Heart right ventricle (tissue), 16 donors: ENCODE data around the gene ELP5. TPM values are rescaled to one million over a fixed set of nuclear protein-coding genes. Genes with fewer than 3 reads are reported as not detected.

Experiments used
- ATAC-seq, 8 donors: fragments of 200-7000 bp; cut with Tn5 transposase; one replicate each; pipeline ENCODE4 v1.9.1; 2020; ENCODE audit warnings: mild to moderate bottlenecking in 8 of 8, moderate library complexity in 8 of 8, moderate number of reproducible peaks in 1 of 8
- DNase-seq, 2 donors: peaks; one replicate each; pipeline ENCODE4 v3.0.0-alpha.2; 2020
- H3K27ac ChIP-seq, 10 donors: fragments of 200-600 bp; sonication (generic) in 2 of 10; one replicate each; pipeline versions ENCODE4 v1.5.0 to v1.8.0; 2020 to 2022; ENCODE audit warnings: mild to moderate bottlenecking in 3 of 10
- H3K27me3 ChIP-seq, 7 donors: fragments of 200-600 bp; one replicate each; pipeline ENCODE4 v1.8.0; 2021 to 2022; ENCODE audit warnings: mild to moderate bottlenecking in 2 of 7
- H3K36me3 ChIP-seq, 9 donors: fragments of 200-600 bp; sonication (generic) in 1 of 9; one replicate each; pipeline versions ENCODE4 v1.5.0 to v1.8.0; 2020 to 2022; ENCODE audit warnings: mild to moderate bottlenecking in 2 of 9
- H3K4me1 ChIP-seq, 9 donors: fragments of 200-600 bp; sonication (generic) in 1 of 9; one replicate each; pipeline versions ENCODE4 v1.5.0 to v1.8.0; 2020 to 2022; ENCODE audit warnings: mild to moderate bottlenecking in 4 of 9
- H3K4me3 ChIP-seq, 10 donors: fragments of 200-600 bp; sonication (generic) in 2 of 10; one replicate each; pipeline versions ENCODE4 v1.5.0 to v1.8.0; 2020 to 2022; ENCODE audit warnings: mild to moderate bottlenecking in 7 of 10, moderate library complexity in 2 of 10
- H3K9me3 ChIP-seq, 11 donors: fragments of 200-600 bp in 10 of 11; sonication (generic) in 2 of 11; one replicate each; pipeline versions ENCODE4 v1.5.0 to v1.8.0; 2013 to 2022; ENCODE audit warnings: mild to moderate bottlenecking in 2 of 11, control low read depth in 1 of 11, moderate library complexity in 1 of 11
- WGBS, 2 donors: extraction: QIAGEN DNeasy Blood & Tissue Kit; methylation state at CpG; one replicate each; pipeline ENCODE4 v1.1.7; 2013; ENCODE audit warnings: inconsistent platforms in 1 of 2; 5-methylcytosine and 5-hydroxymethylcytosine counted together
- intact Hi-C, 10 donors: fragments of 100-400 bp; cut with DNase I; formaldehyde crosslinking; loops; one replicate each; pipeline versions ENCODE4 v1.11.1 to v1.14.2; 2022
- microRNA-seq, 2 donors: library from miRNA; unstranded; fragments of <30 nt; microRNA quantifications; one replicate each; pipeline ENCODE4 v1.2.0, GENCODE V29; 2021
- polyA plus RNA-seq, 2 donors: library from polyadenylated mRNA; stranded (reverse); fragments of 200-250 nt; gene quantifications; one replicate each; pipeline ENCODE4 v1.2.3, GENCODE V29; 2013
- total RNA-seq, 10 donors: library from RNA; stranded (reverse); fragmentation: NEBNext Ultra II Directional in 3 of 10; extraction: Animal tissue kit (Norgen Biotek cat#: 25700) in 3 of 10; gene quantifications; one replicate each; pipeline versions ENCODE4 v1.2.1 to v1.2.4, GENCODE V29; 2021 to 2023
- TF ChIP-seq, protein P1 (sequence below), 9 donors: fragments of 200-600 bp; sonication (generic) in 2 of 9; IDR thresholded peaks; one replicate each; pipeline versions ENCODE4 v1.5.0 to v1.8.0; 2021 to 2022; ENCODE audit warnings: antibody characterized with exemption in 9 of 9, mild to moderate bottlenecking in 5 of 9, moderate library complexity in 1 of 9
- donor health status: Arrhythmogenic right ventricular cardiomyopathy.
- donor health status: ischemic (EF 13 %, LVEDD 7.1; RV severe dilation, severe dysfunction).
- donor health status: healthy with polysubstance abuse.
- donor health status: DM: no; HTN: yes; CAD: no.
- donor health status: DM: no; HTN: no; CAD: no.
- donor health status: ischemic (EF 25% LVEDD 6.9; RV normal size, moderate dysfunction).
- donor health status: ischemic (EF 25% LVEDD 5.7; RV mildly dilated, moderate dysfunction).
- donor health status: healthy.
- donor health status: DM: yes; HTN: yes; CAD: no.
- donor health status: Ischemic cardiomyopathy.
- donor health status: ischemic (EF 35%, LVEDD 5.7; RV mildly dilated, moderate dysfunction).
- donor health status: nonischemic (EF 11% LVEDD 7.7; RV severe dilation, severe dysfunction).
- donor health status: DM: yes; HTN: yes; CAD: no.
- donor health status: PGD.
- donor health status: ischemic (EF 29% LVEDD 5.4; RV normal size, mild dysfunction).
- donor health status: nonischemic (EF 23%, LVEDD 6.1; RV moderate dilation, normal function).

Gene ELP5
- total and polyA plus RNA-seq, 12 donors, result 29.0 to 110 (median 52.1) TPM

DNA sequence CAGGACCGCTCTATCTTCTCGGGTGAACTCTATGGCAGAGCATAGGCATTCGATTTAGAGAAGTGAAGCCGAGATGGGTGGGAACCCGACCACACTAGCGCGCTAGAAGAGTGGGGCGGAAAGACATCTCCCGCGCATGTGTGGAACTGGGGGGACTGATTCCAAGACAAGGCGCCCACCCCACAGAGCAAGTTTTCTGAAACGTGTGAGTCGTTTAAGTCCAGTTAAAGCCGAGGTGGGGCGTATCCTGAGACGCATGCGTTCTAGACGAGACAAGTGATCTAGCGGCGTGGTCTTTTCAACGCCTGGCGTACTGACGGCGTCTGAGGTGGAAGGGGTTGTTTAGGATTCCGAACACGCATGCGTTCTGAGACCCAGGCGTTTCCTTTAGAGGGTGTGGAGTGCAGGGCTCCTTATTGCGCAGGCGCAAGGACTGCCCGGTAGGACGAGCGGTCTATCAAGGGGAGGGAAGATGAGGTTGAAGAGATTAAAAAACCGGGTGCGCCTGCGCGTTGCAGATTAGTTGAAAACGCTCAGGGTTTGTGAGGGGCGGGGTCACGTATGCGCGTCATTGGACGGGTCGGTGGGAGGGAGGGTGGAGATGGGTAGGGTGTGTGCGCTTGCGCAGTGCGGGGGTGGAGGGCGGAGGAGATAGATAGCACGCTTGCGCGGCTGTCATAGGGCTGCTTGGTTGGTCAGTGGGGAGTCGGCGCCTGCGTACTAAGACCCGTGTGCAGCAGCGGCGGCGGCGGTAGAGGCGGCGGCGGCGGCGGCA, 55.1 kb downstream of the ELP5 start, which contains the start of gene EIF5A:
Gene EIF5A (plus strand): TSS at position 718 of the 775 bp plus-strand sequence. CDS start 2,008 bp downstream, outside the sequence.
- peaks cover 0 to 29% (median 24%) of the 10 kb centered on the region in 9 donors for H3K36me3 ChIP-seq
- WGBS, 2 donors, result 0 to 1% methylated on average over 58 to 64 of the region's 64 CpGs
- intact Hi-C loops, result loop anchor here in 5 of 10 donors (1.0 to 10.0 kb wide), 7 partner anchors 22 to 265 kb away; partner anchors contain the start of genes GABARAP (in 2 of the 5), CLDN7 (in 1 of the 5), NEURL4 (in 1 of the 5) and SLC16A11 (in 1 of the 5)
- DNase-seq, result peak; percentile 100
- H3K27ac ChIP-seq, result peak within 1 kb of the TSS; percentile 87 to 100 (median 98)
- H3K9me3 ChIP-seq, result no peaks in the 10 kb centered on the region
- peaks cover 0 to 43% (median 29%) of the 10 kb centered on the region in 9 donors for H3K4me1 ChIP-seq
- H3K4me3 ChIP-seq, result peak within 1 kb of the TSS; percentile 76 to 98 (median 91)
- ATAC-seq, result peak; percentile 91 to 97 (median 95)
- TF ChIP-seq, protein P1, sequence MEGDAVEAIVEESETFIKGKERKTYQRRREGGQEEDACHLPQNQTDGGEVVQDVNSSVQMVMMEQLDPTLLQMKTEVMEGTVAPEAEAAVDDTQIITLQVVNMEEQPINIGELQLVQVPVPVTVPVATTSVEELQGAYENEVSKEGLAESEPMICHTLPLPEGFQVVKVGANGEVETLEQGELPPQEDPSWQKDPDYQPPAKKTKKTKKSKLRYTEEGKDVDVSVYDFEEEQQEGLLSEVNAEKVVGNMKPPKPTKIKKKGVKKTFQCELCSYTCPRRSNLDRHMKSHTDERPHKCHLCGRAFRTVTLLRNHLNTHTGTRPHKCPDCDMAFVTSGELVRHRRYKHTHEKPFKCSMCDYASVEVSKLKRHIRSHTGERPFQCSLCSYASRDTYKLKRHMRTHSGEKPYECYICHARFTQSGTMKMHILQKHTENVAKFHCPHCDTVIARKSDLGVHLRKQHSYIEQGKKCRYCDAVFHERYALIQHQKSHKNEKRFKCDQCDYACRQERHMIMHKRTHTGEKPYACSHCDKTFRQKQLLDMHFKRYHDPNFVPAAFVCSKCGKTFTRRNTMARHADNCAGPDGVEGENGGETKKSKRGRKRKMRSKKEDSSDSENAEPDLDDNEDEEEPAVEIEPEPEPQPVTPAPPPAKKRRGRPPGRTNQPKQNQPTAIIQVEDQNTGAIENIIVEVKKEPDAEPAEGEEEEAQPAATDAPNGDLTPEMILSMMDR (IDR thresholded peaks at IDR 0.05), result no peak
- no peaks in the 10 kb centered on the region for H3K27me3 ChIP-seq

DNA sequence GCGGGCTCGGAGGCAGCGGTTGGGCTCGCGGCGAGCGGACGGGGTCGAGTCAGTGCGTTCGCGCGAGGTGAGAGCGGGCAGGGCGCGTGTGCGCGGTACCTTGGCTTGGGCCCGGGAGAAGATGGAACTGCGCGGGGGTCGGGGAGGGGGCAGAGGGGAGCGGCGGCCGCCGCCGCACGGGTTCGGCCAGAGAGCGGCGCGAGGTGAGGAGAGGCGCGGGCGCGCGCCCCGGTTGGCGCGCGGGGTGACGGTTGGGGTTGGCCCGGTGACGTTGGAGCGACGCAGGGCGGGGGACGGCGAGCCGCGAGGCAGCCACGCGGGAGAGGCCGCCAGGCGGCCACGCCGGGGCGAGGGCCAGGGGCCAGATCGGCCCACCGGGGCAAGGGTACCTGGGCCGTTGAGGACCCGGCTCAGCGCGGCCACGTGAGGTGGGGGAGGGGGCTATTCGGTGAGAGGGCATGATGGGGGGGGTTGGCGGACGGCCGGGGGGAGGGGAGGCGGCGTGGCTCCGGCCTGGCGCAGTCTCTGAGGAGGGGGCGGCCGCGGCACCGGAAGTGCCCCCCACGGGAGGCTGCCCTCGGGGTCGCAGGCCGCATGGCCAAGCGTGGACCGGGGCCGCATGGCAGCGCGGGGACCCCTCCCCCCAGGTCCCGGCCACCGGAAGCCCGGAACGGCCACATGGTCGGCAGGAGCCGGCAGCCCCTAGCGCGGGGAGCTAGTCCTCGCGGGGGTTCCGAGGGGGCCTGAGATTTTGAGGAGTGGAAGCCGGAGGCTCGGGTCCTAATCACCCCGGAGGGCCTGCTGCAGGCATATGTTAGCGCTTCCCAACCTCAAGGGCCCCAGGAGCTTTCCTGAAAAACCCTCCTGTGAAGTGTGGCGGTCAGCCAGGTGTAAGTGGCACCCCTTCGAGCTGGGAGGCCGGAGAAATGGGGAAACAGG, 55.9 kb downstream of the ELP5 start:
- intact Hi-C loops, result loop anchor here in 5 of 10 donors (1.0 to 10.0 kb wide), 7 partner anchors 21 to 264 kb away; partner anchors contain the start of genes GABARAP (in 2 of the 5), CLDN7 (in 1 of the 5), NEURL4 (in 1 of the 5) and SLC16A11 (in 1 of the 5)

DNA sequence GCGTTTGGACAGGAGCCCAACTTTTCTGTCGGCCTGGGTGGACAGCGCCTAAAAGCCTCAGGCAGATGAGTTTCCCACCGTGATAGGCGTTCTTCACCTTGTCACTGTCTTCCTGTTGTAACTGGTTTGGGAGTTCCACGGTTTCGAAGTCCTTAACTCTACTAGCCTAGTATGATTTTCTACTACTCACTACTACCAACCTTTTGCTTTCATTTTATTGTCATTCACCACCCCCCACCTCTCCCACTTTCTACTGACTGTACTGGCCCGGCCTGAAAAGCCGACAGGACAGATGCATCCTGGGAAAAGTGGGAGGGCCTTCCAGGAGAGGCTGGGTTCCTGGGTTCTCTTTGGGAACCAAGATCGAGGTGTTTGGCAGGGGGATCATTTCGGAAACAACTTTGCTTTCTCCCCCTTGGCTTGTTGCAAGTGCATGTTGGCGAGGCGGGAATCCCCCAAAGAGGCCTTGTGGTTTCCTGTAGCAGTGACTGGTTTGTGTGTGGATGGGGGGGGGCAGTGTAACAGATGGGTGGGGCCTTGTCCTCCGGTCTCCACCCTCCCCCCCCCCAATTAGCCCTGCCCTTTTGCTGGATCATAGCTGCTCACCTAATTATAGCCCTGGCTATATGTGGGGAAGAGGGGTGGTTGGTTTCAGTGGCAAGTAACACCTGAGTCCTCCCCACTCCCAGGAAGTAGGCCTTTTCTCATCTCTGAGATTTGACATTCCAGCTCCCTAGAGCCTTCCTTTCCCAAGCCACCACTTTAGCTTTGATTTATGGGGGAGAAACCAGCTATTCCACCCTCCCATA, 56.8 kb downstream of the ELP5 start:
- Histone ChIP-seq H3K4me1 (peaks cover 7 to 59% (median 44%) of the 10 kb centered on the region in 9 donors), H3K4me3 (peak overlapping the region; percentile 76 to 98 (median 91)), H3K27ac (peak overlapping the region in 9 of 10 donors; percentile 87 to 100 (median 99)), H3K36me3 (peaks cover 0 to 47% (median 41%) of the 10 kb centered on the region in 9 donors), H3K27me3 (no peaks in the 10 kb centered on the region), H3K9me3 (no peaks in the 10 kb centered on the region)
- WGBS, 2 donors, result 2 to 4% methylated on average over 14 of the region's 14 CpGs
- DNase-seq (peak in 1 of 2 donors; percentile 86), ATAC-seq (peak in 4 of 8 donors; percentile 12 to 25 (median 22))
- TF ChIP-seq, protein P1 (IDR thresholded peaks at IDR 0.05), result no peak
- intact Hi-C loops, result loop anchor here in 4 of 10 donors (5.0 to 10.0 kb wide), 5 partner anchors 47 to 264 kb away; partner anchors contain the start of genes CLDN7 (in 1 of the 4), GABARAP (in 1 of the 4), SLC16A11 (in 1 of the 4) and TMEM256 (in 1 of the 4)

More for the DNA sequence above, 55.9 kb downstream of the ELP5 start:
- WGBS, 2 donors, result 0 to 1% methylated on average over 69 to 104 of the region's 104 CpGs
- Histone ChIP-seq H3K9me3 (no peaks in the 10 kb centered on the region), H3K27me3 (no peaks in the 10 kb centered on the region), H3K36me3 (peaks cover 0 to 38% (median 33%) of the 10 kb centered on the region in 9 donors), H3K4me3 (peak overlapping the region; percentile 76 to 98 (median 91)), H3K4me1 (peaks cover 1 to 50% (median 35%) of the 10 kb centered on the region in 9 donors), H3K27ac (peak overlapping the region; percentile 87 to 100 (median 98))
- TF ChIP-seq, protein P1 (IDR thresholded peaks at IDR 0.05), result peak in 2 of 9 donors; percentile 11 to 37
- ATAC-seq (peak in 4 of 8 donors; percentile 14 to 41 (median 30)), DNase-seq (peak in 1 of 2 donors; percentile 64)

Small RNA genes within 50 kb of the gene (microRNA-seq; reads per million reads assigned to microRNA genes)
- 1,035 to 1,067 reads per million in 2 donors for gene MIR324

Other genes starting within 250 kb of the ELP5 start
Only the 30 nearest of the 35 such genes appear.
- gene SLC16A13, start 216.2 kb upstream of the ELP5 start, total RNA-seq, result 1 to 10 TPM in 9 of 10 donors, under 1 TPM in 1; 0.70 to 2.1 (median 1.5) TPM
- gene SLC16A13, start 216.2 kb upstream of the ELP5 start, polyA plus RNA-seq, result 1 to 10 TPM; 1.1 to 2.0 TPM
- 1 to 10 TPM in 1 of 10 donors, under 1 TPM in 9; 0.19 to 1.1 (median 0.48) TPM for gene SLC16A11, start 208.1 kb upstream of the ELP5 start, total RNA-seq
- 1 to 10 TPM in 1 of 2 donors, under 1 TPM in 1; 0.78 to 2.1 TPM for gene SLC16A11, start 208.1 kb upstream of the ELP5 start, polyA plus RNA-seq
- 10 to 100 TPM in 1 of 10 donors, 1 to 10 TPM in 9; 1.4 to 26.3 (median 2.1) TPM for gene CLEC10A, start 172.0 kb upstream of the ELP5 start, total RNA-seq
- 1 to 10 TPM; 2.5 to 3.4 TPM for gene CLEC10A, start 172.0 kb upstream of the ELP5 start, polyA plus RNA-seq
- under 1 TPM in 5 of 10 donors, not detected in 5; 0.16 to 0.54 (median 0.25) TPM for gene ASGR2, start 137.4 kb upstream of the ELP5 start, total RNA-seq
- under 1 TPM in 1 of 2 donors, not detected in 1; 0.41 TPM for gene ASGR2, start 137.4 kb upstream of the ELP5 start, polyA plus RNA-seq
- gene ASGR1, start 72.8 kb upstream of the ELP5 start, total RNA-seq, result 1 to 10 TPM in 2 of 10 donors, under 1 TPM in 6, not detected in 2; 0.32 to 1.2 (median 0.55) TPM
- gene ASGR1, start 72.8 kb upstream of the ELP5 start, polyA plus RNA-seq, result under 1 TPM; 0.59 TPM
- gene DLG4, start 32.4 kb upstream of the ELP5 start, total RNA-seq, result 10 to 100 TPM; 13.0 to 22.1 (median 16.7) TPM
- 10 to 100 TPM in 1 of 2 donors, 1 to 10 TPM in 1; 5.4 to 27.8 TPM for gene DLG4, start 32.4 kb upstream of the ELP5 start, polyA plus RNA-seq
- gene ACADVL, start 32.3 kb upstream of the ELP5 start, total RNA-seq, result 1,000 to 10,000 TPM in 7 of 10 donors, 100 to 1,000 TPM in 3; 951 to 2,054 (median 1,322) TPM
- 1,000 to 10,000 TPM in 1 of 2 donors, 100 to 1,000 TPM in 1; 807 to 4,806 TPM for gene ACADVL, start 32.3 kb upstream of the ELP5 start, polyA plus RNA-seq
- 10 to 100 TPM; 14.1 to 25.6 (median 18.0) TPM for gene DVL2, start 17.7 kb upstream of the ELP5 start, total RNA-seq
- 10 to 100 TPM in 1 of 2 donors, 1 to 10 TPM in 1; 10.0 to 23.0 TPM for gene DVL2, start 17.7 kb upstream of the ELP5 start, polyA plus RNA-seq
- gene PHF23, start 12.8 kb upstream of the ELP5 start, total RNA-seq, result 10 to 100 TPM; 17.7 to 24.5 (median 22.6) TPM
- gene PHF23, start 12.8 kb upstream of the ELP5 start, polyA plus RNA-seq, result 10 to 100 TPM; 16.1 to 25.0 TPM
- 100 to 1,000 TPM; 440 to 567 (median 501) TPM for gene GABARAP, start 9.8 kb upstream of the ELP5 start, total RNA-seq
- gene GABARAP, start 9.8 kb upstream of the ELP5 start, polyA plus RNA-seq, result 100 to 1,000 TPM; 540 to 733 TPM
- 100 to 1,000 TPM in 8 of 10 donors, 10 to 100 TPM in 2; 94.6 to 135 (median 110) TPM for gene CTDNEP1, start 481 bp upstream of the ELP5 start, total RNA-seq
- gene CTDNEP1, start 481 bp upstream of the ELP5 start, polyA plus RNA-seq, result 100 to 1,000 TPM in 1 of 2 donors, 10 to 100 TPM in 1; 56.3 to 116 TPM
- 1 to 10 TPM in 3 of 10 donors, under 1 TPM in 7; 0.39 to 2.5 (median 0.80) TPM for gene CLDN7, start 10.3 kb downstream of the ELP5 start, total RNA-seq
- gene CLDN7, start 10.3 kb downstream of the ELP5 start, polyA plus RNA-seq, result 1 to 10 TPM; 1.3 to 1.6 TPM
- 100 to 1,000 TPM in 9 of 10 donors, 10 to 100 TPM in 1; 98.1 to 186 (median 177) TPM for gene SLC2A4, start 29.5 kb downstream of the ELP5 start, total RNA-seq
- gene SLC2A4, start 29.5 kb downstream of the ELP5 start, polyA plus RNA-seq, result 100 to 1,000 TPM in 1 of 2 donors, 10 to 100 TPM in 1; 41.8 to 140 TPM
- 1 to 10 TPM in 7 of 10 donors, under 1 TPM in 3; 0.42 to 1.9 (median 1.2) TPM for gene YBX2, start 42.4 kb downstream of the ELP5 start, total RNA-seq
- 1 to 10 TPM in 1 of 2 donors, under 1 TPM in 1; 0.49 to 2.6 TPM for gene YBX2, start 42.4 kb downstream of the ELP5 start, polyA plus RNA-seq
- 100 to 1,000 TPM; 197 to 444 (median 248) TPM for gene EIF5A, start 55.4 kb downstream of the ELP5 start, total RNA-seq
- gene EIF5A, start 55.4 kb downstream of the ELP5 start, polyA plus RNA-seq, result 100 to 1,000 TPM; 457 to 716 TPM
- 10 to 100 TPM; 49.1 to 81.1 (median 57.4) TPM for gene GPS2, start 63.1 kb downstream of the ELP5 start, total RNA-seq
- 100 to 1,000 TPM; 103 to 105 TPM for gene GPS2, start 63.1 kb downstream of the ELP5 start, polyA plus RNA-seq
- gene NEURL4, start 77.1 kb downstream of the ELP5 start, total RNA-seq, result 10 to 100 TPM; 21.7 to 45.9 (median 28.7) TPM
- gene NEURL4, start 77.1 kb downstream of the ELP5 start, polyA plus RNA-seq, result 10 to 100 TPM; 22.4 to 55.5 TPM
- gene ACAP1, start 84.3 kb downstream of the ELP5 start, total RNA-seq, result 10 to 100 TPM in 7 of 10 donors, 1 to 10 TPM in 3; 7.4 to 23.4 (median 16.7) TPM
- gene ACAP1, start 84.3 kb downstream of the ELP5 start, polyA plus RNA-seq, result 1 to 10 TPM; 2.4 to 9.7 TPM
- 1 to 10 TPM; 4.3 to 8.5 (median 5.3) TPM for gene KCTD11, start 99.9 kb downstream of the ELP5 start, total RNA-seq
- 1 to 10 TPM; 4.5 to 6.6 TPM for gene KCTD11, start 99.9 kb downstream of the ELP5 start, polyA plus RNA-seq
- under 1 TPM in 1 of 10 donors, not detected in 9; 0.39 TPM for gene TMEM95, start 102.9 kb downstream of the ELP5 start, total RNA-seq
- not detected for gene TMEM95, start 102.9 kb downstream of the ELP5 start, polyA plus RNA-seq
- gene TNK1, start 128.9 kb downstream of the ELP5 start, total RNA-seq, result 1 to 10 TPM; 1.1 to 4.4 (median 2.1) TPM
- gene TNK1, start 128.9 kb downstream of the ELP5 start, polyA plus RNA-seq, result 1 to 10 TPM; 1.9 to 3.5 TPM
- 10 to 100 TPM; 14.4 to 28.7 (median 17.1) TPM for gene PLSCR3, start 142.3 kb downstream of the ELP5 start, total RNA-seq
- gene PLSCR3, start 142.3 kb downstream of the ELP5 start, polyA plus RNA-seq, result 10 to 100 TPM; 23.3 to 32.9 TPM
- 10 to 100 TPM; 61.8 to 83.2 (median 74.2) TPM for gene TMEM256, start 151.9 kb downstream of the ELP5 start, total RNA-seq
- gene TMEM256, start 151.9 kb downstream of the ELP5 start, polyA plus RNA-seq, result 100 to 1,000 TPM in 1 of 2 donors, 10 to 100 TPM in 1; 89.1 to 169 TPM
- 10 to 100 TPM in 2 of 10 donors, 1 to 10 TPM in 8; 3.6 to 15.8 (median 6.4) TPM for gene NLGN2, start 155.6 kb downstream of the ELP5 start, total RNA-seq
- gene NLGN2, start 155.6 kb downstream of the ELP5 start, polyA plus RNA-seq, result 1 to 10 TPM; 7.3 to 7.6 TPM
- not detected for gene SPEM1, start 168.1 kb downstream of the ELP5 start, total RNA-seq
- gene SPEM1, start 168.1 kb downstream of the ELP5 start, polyA plus RNA-seq, result not detected
- gene SPEM2, start 173.4 kb downstream of the ELP5 start, total RNA-seq, result not detected
- gene SPEM2, start 173.4 kb downstream of the ELP5 start, polyA plus RNA-seq, result not detected
- gene SPEM3, start 176.6 kb downstream of the ELP5 start, total RNA-seq, result not detected
- gene SPEM3, start 176.6 kb downstream of the ELP5 start, polyA plus RNA-seq, result not detected
- 1 to 10 TPM; 1.2 to 3.5 (median 2.2) TPM for gene TMEM102, start 183.2 kb downstream of the ELP5 start, total RNA-seq
- gene TMEM102, start 183.2 kb downstream of the ELP5 start, polyA plus RNA-seq, result 1 to 10 TPM; 2.0 to 4.2 TPM
- gene FGF11, start 187.3 kb downstream of the ELP5 start, total RNA-seq, result 10 to 100 TPM in 2 of 10 donors, 1 to 10 TPM in 8; 4.6 to 15.9 (median 8.1) TPM
- 1 to 10 TPM; 2.0 to 7.2 TPM for gene FGF11, start 187.3 kb downstream of the ELP5 start, polyA plus RNA-seq
- 10 to 100 TPM in 6 of 10 donors, 1 to 10 TPM in 4; 5.4 to 13.1 (median 10.3) TPM for gene CHRNB1, start 192.8 kb downstream of the ELP5 start, total RNA-seq
- gene CHRNB1, start 192.8 kb downstream of the ELP5 start, polyA plus RNA-seq, result 10 to 100 TPM; 10.2 to 25.4 TPM